Gastroesophageal sphincter (tissue), 3 donors: ENCODE results near the gene FPR1.

Source experiments
- EP300 ChIP-seq: sonication (generic); formaldehyde crosslinking; IDR thresholded peaks from one replicate; pipeline ENCODE4 v1.6.1; 2017; ENCODE audit warnings: antibody characterized with exemption, mild to moderate bottlenecking
- POLR2A ChIP-seq, 2 donors: fragments of 450-650 bp; IDR thresholded peaks; one replicate each; pipeline ENCODE4 v1.6.1; 2017; ENCODE audit warnings: antibody characterized with exemption in 2 of 2, mild to moderate bottlenecking in 2 of 2, moderate library complexity in 1 of 2
- TF ChIP-seq, protein P1 (sequence below), 4 experiments: fragments of 200-600 bp in 2 of 4; fragments of 450-650 bp in 2 of 4; sonication (generic) in 1 of 4; IDR thresholded peaks; one replicate each; pipeline ENCODE4 v1.5.1; 2017 to 2019; ENCODE audit warnings: antibody characterized with exemption in 4 of 4, mild to moderate bottlenecking in 2 of 4, moderate library complexity in 2 of 4

DNA sequence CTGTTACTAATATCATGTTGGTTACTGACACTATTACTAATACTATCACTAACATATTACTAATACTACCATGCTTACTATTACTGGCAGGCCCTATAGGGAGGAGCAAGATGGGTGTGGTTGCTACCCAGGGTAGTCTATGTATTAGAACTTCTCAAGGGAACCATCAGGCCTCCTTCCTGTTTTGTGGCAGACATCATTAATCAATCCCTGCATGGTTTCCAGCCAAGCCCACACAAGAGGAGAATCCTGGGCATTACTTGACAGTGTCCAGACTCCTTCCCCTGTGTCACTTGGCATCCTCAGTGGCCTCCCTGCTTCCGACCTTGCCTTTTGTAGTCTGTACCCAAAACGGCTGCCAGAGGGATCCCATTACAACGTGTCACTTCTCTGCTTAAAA lies 36.8 kb downstream of the FPR1 start:
- TF ChIP-seq, protein P1, sequence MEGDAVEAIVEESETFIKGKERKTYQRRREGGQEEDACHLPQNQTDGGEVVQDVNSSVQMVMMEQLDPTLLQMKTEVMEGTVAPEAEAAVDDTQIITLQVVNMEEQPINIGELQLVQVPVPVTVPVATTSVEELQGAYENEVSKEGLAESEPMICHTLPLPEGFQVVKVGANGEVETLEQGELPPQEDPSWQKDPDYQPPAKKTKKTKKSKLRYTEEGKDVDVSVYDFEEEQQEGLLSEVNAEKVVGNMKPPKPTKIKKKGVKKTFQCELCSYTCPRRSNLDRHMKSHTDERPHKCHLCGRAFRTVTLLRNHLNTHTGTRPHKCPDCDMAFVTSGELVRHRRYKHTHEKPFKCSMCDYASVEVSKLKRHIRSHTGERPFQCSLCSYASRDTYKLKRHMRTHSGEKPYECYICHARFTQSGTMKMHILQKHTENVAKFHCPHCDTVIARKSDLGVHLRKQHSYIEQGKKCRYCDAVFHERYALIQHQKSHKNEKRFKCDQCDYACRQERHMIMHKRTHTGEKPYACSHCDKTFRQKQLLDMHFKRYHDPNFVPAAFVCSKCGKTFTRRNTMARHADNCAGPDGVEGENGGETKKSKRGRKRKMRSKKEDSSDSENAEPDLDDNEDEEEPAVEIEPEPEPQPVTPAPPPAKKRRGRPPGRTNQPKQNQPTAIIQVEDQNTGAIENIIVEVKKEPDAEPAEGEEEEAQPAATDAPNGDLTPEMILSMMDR (IDR thresholded peaks at IDR 0.05): no peak
- TF ChIP-seq EP300: no peak
- no peak for TF ChIP-seq POLR2A (IDR thresholded peaks at IDR 0.05)
